ENCODE data around the gene GAS2L1.
"Not testable (repeated sequence)": the region's sequence is repeated elsewhere in the genome, so short reads cannot be mapped to it uniquely, and the experiment has no call there.

The GAS2L1 gene

GRCh38 chr22:29344137-29344536, 37.7 kb downstream of the GAS2L1 start:
- DNase-seq: no peak

- not testable (repeated sequence) for DNase-seq
These were observed 38.4 kb downstream of the GAS2L1 start for GRCh38 chr22:29344889-29345288.

- no peak for DNase-seq
These were observed 39.5 kb downstream of the GAS2L1 start for GRCh38 chr22:29345932-29346331.

GRCh38 chr22:29346659-29347058, 40.2 kb downstream of the GAS2L1 start:
- DNase-seq: no peak

GRCh38 chr22:29348041-29348440, 41.6 kb downstream of the GAS2L1 start:
- DNase-seq: no peak

- no peak for DNase-seq
These were observed 42.5 kb downstream of the GAS2L1 start for GRCh38 chr22:29348956-29349355.

GRCh38 chr22:29351042-29351441, 44.6 kb downstream of the GAS2L1 start:
- DNase-seq: no peak

- DNase-seq: no peak
These were observed 45.4 kb downstream of the GAS2L1 start for GRCh38 chr22:29351891-29352290.

GRCh38 chr22:29352778-29353177, 46.3 kb downstream of the GAS2L1 start:
- DNase-seq: no peak

- no peak for DNase-seq
These were observed 46.8 kb downstream of the GAS2L1 start for GRCh38 chr22:29353286-29353685.

GRCh38 chr22:29353860-29354259, 47.4 kb downstream of the GAS2L1 start:
- DNase-seq: no peak

- DNase-seq: not testable (repeated sequence)
These were observed 50.9 kb downstream of the GAS2L1 start for GRCh38 chr22:29357193-29357890.

- no peak for DNase-seq
These were observed 53.0 kb downstream of the GAS2L1 start for GRCh38 chr22:29359469-29359868.

Data from CD4-positive, alpha-beta T cell treated with Interleukin-4 for 1 hour (primary cell).